ENCODE results near the gene MAN2B2. TPM values are rescaled to one million over a fixed set of nuclear protein-coding genes. Genes with fewer than 3 reads are reported as not detected.
A peak's percentile ranks its signal among the peaks of the same experiment; 100 is the strongest.

MAN2B2 gene
- total RNA-seq, 3 donors from 2014 or later: 18.7 to 49.8 (median 19.6) TPM

DNA sequence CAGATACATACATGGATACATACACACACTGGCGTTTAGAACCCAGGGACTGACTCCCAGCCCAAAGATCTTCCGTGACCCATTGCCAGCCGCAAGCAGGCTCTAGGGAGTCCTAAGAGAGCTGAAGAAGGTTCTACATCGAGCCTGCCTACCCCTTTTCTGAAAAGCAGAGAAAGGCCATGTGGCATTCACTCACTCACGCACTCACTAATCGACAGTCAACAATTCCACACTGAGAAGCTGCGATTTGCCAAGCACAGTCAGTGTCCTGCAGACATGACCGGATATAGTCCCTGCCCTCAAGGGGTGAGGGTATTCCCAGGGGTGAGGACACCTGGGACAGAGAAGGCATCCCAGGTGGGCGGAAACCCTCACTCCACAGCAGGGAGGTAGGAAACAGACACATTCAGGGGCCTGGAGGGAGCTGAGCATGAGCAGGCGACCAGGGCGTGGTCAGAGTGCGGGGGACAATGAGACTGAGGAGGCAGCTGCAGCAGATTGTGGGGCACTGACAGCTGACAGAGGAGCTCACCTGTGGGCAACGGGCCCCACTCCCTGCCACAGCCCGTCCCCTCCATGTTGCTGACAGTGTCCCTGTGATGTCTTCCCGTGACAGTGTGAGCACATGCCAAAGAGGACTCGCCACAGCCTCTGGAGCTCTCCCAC lies 13.2 kb upstream of the MAN2B2 start:
- Histone ChIP-seq H3K9me3 (no peaks in the 10 kb centered on the region), H3K4me1 (peaks cover 9 to 10% of the 10 kb centered on the region in 2 donors), H3K27ac (no peak overlapping the region), H3K4me3 (no peak overlapping the region), H3K36me3 (no peaks in the 10 kb centered on the region), H3K27me3 (peaks cover 9 to 47% of the 10 kb centered on the region in 2 donors)
- DNase-seq (ENCODE audit: low spot score in 2 of 2): no peak
- intact Hi-C loops (cut with DNase I; ENCODE audit: low total_unique reads): no loop called here
- TF ChIP-seq POLR2AphosphoS5 (IDR thresholded peaks at IDR 0.05) (no peak), CTCF (IDR thresholded peaks at IDR 0.05) (no peak), POLR2A (IDR thresholded peaks at IDR 0.05) (no peak)

GRCh38 chr4:6562931-6563901 lies 11.8 kb upstream of the MAN2B2 start:
- H3K27me3 ChIP-seq: peaks cover 9 to 38% of the 10 kb centered on the region in 2 donors
- no peaks in the 10 kb centered on the region for H3K9me3 ChIP-seq
- DNase-seq (ENCODE audit: low spot score in 2 of 2): no peak
- H3K27ac ChIP-seq: no peak overlapping the region
- TF ChIP-seq POLR2A (IDR thresholded peaks at IDR 0.05) (no peak), CTCF (IDR thresholded peaks at IDR 0.05) (no peak), POLR2AphosphoS5 (IDR thresholded peaks at IDR 0.05) (no peak)
- peaks cover 9 to 10% of the 10 kb centered on the region in 2 donors for H3K4me1 ChIP-seq
- no peaks in the 10 kb centered on the region for H3K36me3 ChIP-seq
- intact Hi-C loops (cut with DNase I; ENCODE audit: low total_unique reads): no loop called here
- H3K4me3 ChIP-seq: peak overlapping the region; percentile 28 to 71 (median 48)

- peaks cover 9 to 32% of the 10 kb centered on the region in 2 donors for H3K27me3 ChIP-seq
- H3K36me3 ChIP-seq: no peaks in the 10 kb centered on the region
- DNase-seq (ENCODE audit: low spot score in 2 of 2): no peak
- H3K9me3 ChIP-seq: no peaks in the 10 kb centered on the region
- intact Hi-C loops (cut with DNase I; ENCODE audit: low total_unique reads): no loop called here
- no peak overlapping the region for H3K27ac ChIP-seq
- H3K4me1 ChIP-seq: peaks cover 9 to 10% of the 10 kb centered on the region in 2 donors
- H3K4me3 ChIP-seq: peak overlapping the region; percentile 15 to 71 (median 48)
- no peak for TF ChIP-seq POLR2A (IDR thresholded peaks at IDR 0.05)
- TF ChIP-seq CTCF (IDR thresholded peaks at IDR 0.05): no peak
- no peak for TF ChIP-seq POLR2AphosphoS5 (IDR thresholded peaks at IDR 0.05)
Measured at GRCh38 chr4:6563935-6564645, 10.9 kb upstream of the MAN2B2 start.

GRCh38 chr4:6565691-6566390 lies 9.1 kb upstream of the MAN2B2 start:
- TF ChIP-seq CTCF (IDR thresholded peaks at IDR 0.05) (no peak), POLR2AphosphoS5 (IDR thresholded peaks at IDR 0.05) (no peak), POLR2A (IDR thresholded peaks at IDR 0.05) (no peak)
- intact Hi-C loops (cut with DNase I; ENCODE audit: low total_unique reads): loop anchor here (5.0 kb wide), 1 partner anchor 411 kb away; no protein-coding TSS in a partner anchor
- Histone ChIP-seq H3K4me3 (no peak overlapping the region), H3K27ac (no peak overlapping the region), H3K27me3 (peaks cover 9 to 28% of the 10 kb centered on the region in 2 donors), H3K36me3 (no peaks in the 10 kb centered on the region), H3K4me1 (peaks cover 9 to 10% of the 10 kb centered on the region in 2 donors), H3K9me3 (no peaks in the 10 kb centered on the region)
- no peak for DNase-seq (ENCODE audit: low spot score in 2 of 2)

Data from breast epithelium (tissue), 4 donors.